Progenitor cell of endocrine pancreas (in vitro differentiated cells): ENCODE data around the gene WDR33. TPM values are rescaled to one million over a fixed set of nuclear protein-coding genes. Genes with fewer than 3 reads are reported as not detected.

Source experiments
- DNase-seq: peaks from one replicate; pipeline ENCODE4 v3.0.0; 2021; ENCODE audit warnings: low spot score; ENCODE audit not compliant: unreplicated experiment
- H3K27ac Mint-ChIP-seq: 2 replicates; pipeline ENCODE4 v1.8.0; 2021; ENCODE audit warnings: mild to moderate bottlenecking, moderate library complexity, mixed read lengths
- H3K27me3 Mint-ChIP-seq: 2 replicates; pipeline ENCODE4 v1.8.0; 2021; ENCODE audit warnings: mixed read lengths
- H3K36me3 Mint-ChIP-seq: 2 replicates; pipeline ENCODE4 v1.8.0; 2022; ENCODE audit warnings: mixed read lengths; ENCODE audit not compliant: insufficient read depth
- H3K4me1 Mint-ChIP-seq: 2 replicates; pipeline ENCODE4 v1.8.0; 2021; ENCODE audit warnings: low read depth, mixed read lengths
- H3K4me3 Mint-ChIP-seq: 2 replicates; pipeline ENCODE4 v1.8.0; 2021; ENCODE audit warnings: low read depth, mild to moderate bottlenecking, moderate library complexity, mixed read lengths
- H3K9me3 Mint-ChIP-seq: 2 replicates; pipeline ENCODE4 v1.8.0; 2021; ENCODE audit warnings: low read depth, mixed read lengths
- CTCF ChIP-seq: fragments of 200-600 bp; sonication (generic); IDR thresholded peaks from one replicate; pipeline ENCODE4 v1.5.0; 2021; ENCODE audit warnings: antibody characterized with exemption, mild to moderate bottlenecking; ENCODE audit not compliant: unreplicated experiment
- total RNA-seq: library from RNA; stranded (reverse); gene quantifications from 2 replicates; pipeline ENCODE4 v1.2.1, GENCODE V29; 2021

WDR33 gene
- total RNA-seq, 1 donor from 2014 or later = 74.2 TPM

GRCh38 chr2:127733816-127734537, 77.0 kb downstream of the WDR33 start:
- Mint-ChIP-seq H3K27ac (no peak overlapping the region), H3K9me3 (no peaks in the 10 kb centered on the region), H3K4me1 (peaks cover 32% of the 10 kb centered on the region), H3K27me3 (no peaks in the 10 kb centered on the region), H3K4me3 (no peak overlapping the region), H3K36me3 (peaks cover 3% of the 10 kb centered on the region)
- no peak for DNase-seq
- no peak for TF ChIP-seq CTCF

GRCh38 chr2:127733113-127733815, 77.7 kb downstream of the WDR33 start:
- DNase-seq = no peak
- H3K9me3 Mint-ChIP-seq = no peaks in the 10 kb centered on the region

GRCh38 chr2:127726158-127726880, 84.7 kb downstream of the WDR33 start:
- H3K4me3 Mint-ChIP-seq = no peak overlapping the region
- no peaks in the 10 kb centered on the region for H3K27me3 Mint-ChIP-seq
- no peaks in the 10 kb centered on the region for H3K4me1 Mint-ChIP-seq
- H3K36me3 Mint-ChIP-seq = peaks cover 13% of the 10 kb centered on the region
- no peak for DNase-seq
- no peak overlapping the region for H3K27ac Mint-ChIP-seq
- no peak for TF ChIP-seq CTCF
- H3K9me3 Mint-ChIP-seq = no peaks in the 10 kb centered on the region

More at GRCh38 chr2:127733113-127733815, 77.7 kb downstream of the WDR33 start:
- no peak for TF ChIP-seq CTCF
- Mint-ChIP-seq H3K4me3 (no peak overlapping the region), H3K4me1 (peaks cover 32% of the 10 kb centered on the region), H3K27ac (peak overlapping the region; percentile 6), H3K27me3 (no peaks in the 10 kb centered on the region), H3K36me3 (peaks cover 1% of the 10 kb centered on the region)

GRCh38 chr2:127722807-127723206, 88.2 kb downstream of the WDR33 start:
- no peaks in the 10 kb centered on the region for H3K4me1 Mint-ChIP-seq
- DNase-seq = no peak
- H3K36me3 Mint-ChIP-seq = peaks cover 19% of the 10 kb centered on the region
- H3K4me3 Mint-ChIP-seq = no peak overlapping the region
- no peak for TF ChIP-seq CTCF
- no peaks in the 10 kb centered on the region for H3K9me3 Mint-ChIP-seq
- H3K27me3 Mint-ChIP-seq = no peaks in the 10 kb centered on the region
- no peak overlapping the region for H3K27ac Mint-ChIP-seq

GRCh38 chr2:127721978-127722355, 89.0 kb downstream of the WDR33 start:
- no peak overlapping the region for H3K27ac Mint-ChIP-seq
- no peaks in the 10 kb centered on the region for H3K4me1 Mint-ChIP-seq
- no peak overlapping the region for H3K4me3 Mint-ChIP-seq
- no peaks in the 10 kb centered on the region for H3K27me3 Mint-ChIP-seq
- no peak for TF ChIP-seq CTCF
- no peak for DNase-seq
- H3K9me3 Mint-ChIP-seq = no peaks in the 10 kb centered on the region
- H3K36me3 Mint-ChIP-seq = peaks cover 19% of the 10 kb centered on the region
